AG09309 (cell line): ENCODE measurements around the gene ANKRD33B.

Experiments
- DNase-seq: peaks from one replicate; pipeline ENCODE4 v3.0.0-alpha.2; 2010; ENCODE audit warnings: low read depth
- H3K4me3 ChIP-seq: 2 replicates; pipeline ENCODE4 v1.5.1; 2011; ENCODE audit warnings: mild to moderate bottlenecking, low read depth, low read length, moderate library complexity; ENCODE audit not compliant: control insufficient read depth
- TF ChIP-seq, protein P1 (sequence below): IDR thresholded peaks from 2 replicates; pipeline ENCODE4 v1.5.1; 2011; ENCODE audit warnings: mild to moderate bottlenecking, low read depth, low read length, inconsistent platforms; ENCODE audit not compliant: insufficient read depth, control insufficient read depth; ENCODE audit errors: missing control alignments

The ANKRD33B gene

DNA sequence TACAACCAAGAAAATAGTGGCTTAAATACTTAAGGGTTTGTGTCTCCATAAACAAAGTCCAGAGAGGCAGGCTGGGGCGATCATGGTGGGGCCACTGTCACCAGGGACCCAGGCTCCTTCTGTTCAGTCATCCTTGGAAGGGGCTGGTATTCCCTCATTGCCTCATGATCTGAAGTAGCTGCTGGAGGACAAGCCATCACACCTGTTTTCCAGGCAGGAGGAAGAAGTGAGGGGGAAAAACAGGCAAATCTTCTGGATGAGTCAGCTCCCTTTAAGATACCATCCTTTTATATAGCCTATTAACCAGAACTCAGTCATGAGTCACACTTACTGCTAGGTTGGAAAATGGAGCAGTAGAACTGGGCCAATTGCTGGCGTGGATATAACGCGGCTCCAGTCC is 104.8 kb downstream of the ANKRD33B start:
- H3K4me3 ChIP-seq: no peak overlapping the region
- no peak for DNase-seq
- TF ChIP-seq, protein P1, sequence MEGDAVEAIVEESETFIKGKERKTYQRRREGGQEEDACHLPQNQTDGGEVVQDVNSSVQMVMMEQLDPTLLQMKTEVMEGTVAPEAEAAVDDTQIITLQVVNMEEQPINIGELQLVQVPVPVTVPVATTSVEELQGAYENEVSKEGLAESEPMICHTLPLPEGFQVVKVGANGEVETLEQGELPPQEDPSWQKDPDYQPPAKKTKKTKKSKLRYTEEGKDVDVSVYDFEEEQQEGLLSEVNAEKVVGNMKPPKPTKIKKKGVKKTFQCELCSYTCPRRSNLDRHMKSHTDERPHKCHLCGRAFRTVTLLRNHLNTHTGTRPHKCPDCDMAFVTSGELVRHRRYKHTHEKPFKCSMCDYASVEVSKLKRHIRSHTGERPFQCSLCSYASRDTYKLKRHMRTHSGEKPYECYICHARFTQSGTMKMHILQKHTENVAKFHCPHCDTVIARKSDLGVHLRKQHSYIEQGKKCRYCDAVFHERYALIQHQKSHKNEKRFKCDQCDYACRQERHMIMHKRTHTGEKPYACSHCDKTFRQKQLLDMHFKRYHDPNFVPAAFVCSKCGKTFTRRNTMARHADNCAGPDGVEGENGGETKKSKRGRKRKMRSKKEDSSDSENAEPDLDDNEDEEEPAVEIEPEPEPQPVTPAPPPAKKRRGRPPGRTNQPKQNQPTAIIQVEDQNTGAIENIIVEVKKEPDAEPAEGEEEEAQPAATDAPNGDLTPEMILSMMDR: no peak

DNA sequence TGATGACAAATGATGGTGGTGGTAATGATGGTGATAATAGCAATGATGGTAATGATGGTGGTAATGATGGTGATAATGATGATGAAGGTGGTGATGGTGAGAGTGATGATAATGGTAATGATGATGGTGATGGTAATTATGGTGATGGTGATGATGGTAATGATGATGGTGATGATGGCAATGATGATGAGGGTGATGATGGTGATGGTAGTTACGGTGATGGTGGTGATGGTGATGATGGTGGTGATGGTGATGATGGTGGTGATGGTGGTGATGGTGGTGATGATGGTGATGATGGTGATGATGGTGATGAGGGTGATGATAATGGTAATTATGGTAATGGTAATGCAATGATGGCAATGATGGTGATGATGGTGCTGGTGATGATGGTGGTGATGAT is 106.1 kb downstream of the ANKRD33B start:
- TF ChIP-seq, protein P1: no peak
- no peak for DNase-seq
- no peak overlapping the region for H3K4me3 ChIP-seq

DNA sequence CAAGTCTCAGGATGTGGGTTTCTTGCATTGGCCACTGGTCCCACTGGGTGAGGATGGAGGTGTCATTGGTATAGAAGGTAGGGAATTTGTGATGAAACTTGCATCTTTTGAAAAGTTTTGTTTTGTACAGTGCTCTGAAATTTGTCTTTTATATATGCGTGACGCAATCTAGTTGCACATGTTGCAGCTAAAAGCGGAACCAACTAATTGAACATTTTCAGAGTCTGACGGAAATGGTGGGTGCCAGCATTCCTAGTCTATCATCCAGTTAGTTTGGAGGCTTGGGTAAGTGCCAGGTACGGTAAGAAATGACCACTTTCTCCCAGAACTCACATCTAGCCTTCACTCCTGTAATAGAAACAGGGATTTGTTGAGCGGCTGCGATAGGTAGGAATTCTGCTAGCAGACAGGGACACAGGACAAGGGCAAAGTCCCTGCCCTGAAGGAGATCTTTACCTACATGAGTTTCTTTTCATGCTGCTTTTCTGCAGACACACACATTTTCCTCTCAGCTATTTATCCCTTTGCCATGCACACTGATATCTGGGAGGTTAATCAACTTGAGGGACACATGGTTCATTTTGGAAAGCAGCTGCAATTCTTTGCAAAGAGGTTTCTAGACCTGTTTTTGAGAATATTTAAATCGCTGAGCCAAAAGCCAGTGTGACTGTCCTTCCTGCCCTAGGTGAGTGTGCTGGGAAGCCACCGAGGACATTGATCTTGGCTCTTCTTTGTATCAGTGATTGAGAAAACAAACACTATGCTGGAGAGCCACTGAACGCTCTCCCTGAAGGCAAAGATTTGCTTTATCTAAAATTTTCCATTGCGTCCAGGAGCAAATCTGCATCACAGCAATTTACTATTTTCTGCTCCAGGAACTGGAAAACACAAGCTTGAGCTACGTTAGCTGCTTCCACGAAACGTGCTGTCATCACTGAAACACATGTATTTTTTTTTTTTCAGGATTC is 107.5 kb downstream of the ANKRD33B start:
- no peak for DNase-seq

DNA sequence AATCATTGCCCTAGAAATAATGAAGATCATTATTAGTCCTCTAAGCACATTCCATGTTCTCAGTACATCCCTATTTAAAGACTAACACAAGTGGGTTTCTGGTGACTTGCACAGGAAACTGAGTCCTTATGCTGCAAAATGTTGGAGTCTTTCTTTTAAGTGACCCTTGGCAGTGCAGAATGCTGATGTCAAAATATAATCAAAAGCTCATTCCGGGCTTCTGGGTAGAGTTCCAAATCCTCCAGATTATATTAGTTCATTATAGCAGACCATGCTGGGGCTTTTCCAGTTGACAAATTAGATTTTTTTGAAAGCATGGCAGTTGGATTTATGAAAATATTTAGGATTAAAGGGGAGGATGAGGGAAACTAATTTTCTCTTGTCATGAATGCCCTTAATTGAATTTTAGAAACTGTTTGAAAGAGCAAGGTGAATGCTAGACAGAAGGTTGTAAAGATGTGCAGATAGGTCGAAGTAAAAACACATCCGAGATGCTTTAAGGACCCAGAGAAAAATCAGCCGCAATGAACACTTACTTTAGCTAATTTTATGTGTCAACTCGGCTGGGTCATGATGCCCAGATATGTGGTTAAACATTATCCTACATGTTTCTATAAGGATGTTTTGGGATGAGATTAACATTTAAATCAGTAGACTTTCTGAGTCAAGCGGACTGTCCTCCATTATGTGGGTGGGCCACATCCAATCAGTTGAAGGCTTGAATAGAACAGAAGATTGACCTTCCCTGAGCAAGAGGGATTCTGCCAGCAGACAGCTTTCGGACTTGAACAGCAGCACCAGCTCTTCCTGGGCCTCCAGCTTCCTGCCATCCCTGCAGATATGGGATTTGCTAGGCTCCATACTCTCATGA is 108.5 kb downstream of the ANKRD33B start:
- no peak for DNase-seq
- no peak overlapping the region for H3K4me3 ChIP-seq
- TF ChIP-seq, protein P1: no peak

More for the DNA sequence above, 107.5 kb downstream of the ANKRD33B start:
- H3K4me3 ChIP-seq: no peak overlapping the region
- TF ChIP-seq, protein P1: no peak

DNA sequence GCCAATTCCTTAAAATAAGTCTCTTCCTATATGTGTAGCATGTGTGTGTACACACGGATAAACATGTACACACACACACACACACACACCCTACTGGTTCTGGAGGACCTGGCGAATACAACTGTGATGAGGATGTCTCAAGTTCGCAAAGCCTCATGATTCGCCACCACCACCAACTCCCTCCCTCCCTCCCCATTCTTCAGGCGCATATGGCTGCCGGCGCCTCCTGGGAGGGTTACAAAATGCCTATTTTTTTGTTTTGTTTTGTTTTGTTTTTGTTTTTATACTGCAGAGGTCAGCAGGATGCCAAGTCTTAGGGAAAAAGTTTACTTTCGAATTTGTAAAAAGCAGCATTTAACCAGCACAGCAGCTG is 109.1 kb downstream of the ANKRD33B start:
- H3K4me3 ChIP-seq: no peak overlapping the region
- TF ChIP-seq, protein P1: no peak
- no peak for DNase-seq

DNA sequence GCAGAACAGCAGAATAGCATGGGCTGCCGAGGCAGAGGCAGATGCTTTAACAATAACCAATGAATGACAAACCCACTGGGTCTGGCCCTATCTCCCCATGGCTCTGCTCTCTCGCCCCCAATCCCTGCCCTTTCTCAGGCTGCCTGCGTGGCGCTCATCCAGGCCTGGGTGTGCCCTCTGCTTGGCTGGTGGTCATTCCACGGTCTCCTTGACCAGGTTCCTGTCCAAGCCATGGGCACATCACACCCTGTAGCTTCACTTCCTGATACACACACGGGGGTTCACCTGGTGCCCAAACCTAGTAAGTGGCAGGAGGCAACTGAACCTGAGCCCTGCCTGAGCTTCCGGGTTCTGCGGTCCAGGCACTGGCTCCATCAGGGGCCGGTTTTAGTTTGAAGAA is 109.5 kb downstream of the ANKRD33B start:
- DNase-seq: no peak
- no peak overlapping the region for H3K4me3 ChIP-seq
- TF ChIP-seq, protein P1: no peak
